ENCODE results near the gene RAB3B. TPM values are rescaled to one million over a fixed set of nuclear protein-coding genes. Genes with fewer than 3 reads are reported as not detected.
A peak's percentile ranks its signal among the peaks of the same experiment; 100 is the strongest.

RAB3B gene
- total RNA-seq: 1 to 10 TPM in 1 of 6 donors, under 1 TPM in 3, not detected in 2; under 0.01 to 1.2 (median 0.12) TPM

GRCh38 chr1:51990478-51990965 lies at the start of gene RAB3B:
RAB3B (minus strand) TSS chr1:51990700; CDS start chr1:51977117, 13,583 bp downstream.
- TF ChIP-seq EP300 (IDR thresholded peaks at IDR 0.05) (no peak), POLR2A (IDR thresholded peaks at IDR 0.05) (no peak), POLR2AphosphoS5 (IDR thresholded peaks at IDR 0.05) (no peak)
- TF ChIP-seq, protein P1, sequence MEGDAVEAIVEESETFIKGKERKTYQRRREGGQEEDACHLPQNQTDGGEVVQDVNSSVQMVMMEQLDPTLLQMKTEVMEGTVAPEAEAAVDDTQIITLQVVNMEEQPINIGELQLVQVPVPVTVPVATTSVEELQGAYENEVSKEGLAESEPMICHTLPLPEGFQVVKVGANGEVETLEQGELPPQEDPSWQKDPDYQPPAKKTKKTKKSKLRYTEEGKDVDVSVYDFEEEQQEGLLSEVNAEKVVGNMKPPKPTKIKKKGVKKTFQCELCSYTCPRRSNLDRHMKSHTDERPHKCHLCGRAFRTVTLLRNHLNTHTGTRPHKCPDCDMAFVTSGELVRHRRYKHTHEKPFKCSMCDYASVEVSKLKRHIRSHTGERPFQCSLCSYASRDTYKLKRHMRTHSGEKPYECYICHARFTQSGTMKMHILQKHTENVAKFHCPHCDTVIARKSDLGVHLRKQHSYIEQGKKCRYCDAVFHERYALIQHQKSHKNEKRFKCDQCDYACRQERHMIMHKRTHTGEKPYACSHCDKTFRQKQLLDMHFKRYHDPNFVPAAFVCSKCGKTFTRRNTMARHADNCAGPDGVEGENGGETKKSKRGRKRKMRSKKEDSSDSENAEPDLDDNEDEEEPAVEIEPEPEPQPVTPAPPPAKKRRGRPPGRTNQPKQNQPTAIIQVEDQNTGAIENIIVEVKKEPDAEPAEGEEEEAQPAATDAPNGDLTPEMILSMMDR (IDR thresholded peaks at IDR 0.05): no peak
- peak; percentile 63 to 95 for DNase-seq
- H3K4me1 ChIP-seq: peaks cover 6 to 8% (median 7%) of the 10 kb centered on the region in 4 donors
- H3K4me3 ChIP-seq: peak within 1 kb of the TSS; percentile 20 to 56 (median 44)
- no peaks in the 10 kb centered on the region for H3K36me3 ChIP-seq
- WGBS, 2 donors: 1 to 3% methylated on average over 3 to 30 of the region's 46 CpGs
- peaks cover 0 to 33% (median 17%) of the 10 kb centered on the region in 4 donors for H3K27me3 ChIP-seq
- peak; percentile 73 to 81 for ATAC-seq (ENCODE audit: low FRiP score in 2 of 2)
- no peaks in the 10 kb centered on the region for H3K9me3 ChIP-seq
- no peak within 1 kb of the TSS for H3K27ac ChIP-seq

DNA sequence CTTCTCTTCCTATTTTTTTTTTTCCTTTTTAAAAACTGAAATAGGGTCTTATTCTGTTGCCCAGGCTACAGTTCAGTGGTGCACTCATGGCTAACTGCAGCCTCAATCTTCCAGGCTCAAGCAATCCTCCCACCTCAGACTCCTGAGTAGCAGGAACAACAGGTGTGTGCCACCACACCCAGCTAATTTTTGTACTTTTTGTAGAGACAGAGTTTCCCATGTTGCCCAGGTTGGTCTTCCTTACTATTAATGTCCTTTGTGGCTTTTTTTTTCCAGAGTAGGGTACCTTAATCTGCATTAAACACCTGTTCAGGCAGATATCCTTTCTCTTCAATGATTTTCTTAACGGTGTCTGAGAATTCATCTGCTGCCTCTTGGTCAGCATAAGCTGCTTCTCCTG lies 47.4 kb upstream of the RAB3B start:
- no peak overlapping the region for H3K4me3 ChIP-seq
- H3K4me1 ChIP-seq: peaks cover 0 to 3% (median 2%) of the 10 kb centered on the region in 4 donors
- no peaks in the 10 kb centered on the region for H3K27me3 ChIP-seq
- H3K27ac ChIP-seq: no peak overlapping the region
- TF ChIP-seq, protein P1 (IDR thresholded peaks at IDR 0.05): no peak
- no peak for ATAC-seq (ENCODE audit: low FRiP score in 2 of 2)
- no peaks in the 10 kb centered on the region for H3K9me3 ChIP-seq
- WGBS, 2 donors: 97 to 100% methylated on average over 1 of the region's 1 CpG
- H3K36me3 ChIP-seq: peaks cover 0 to 41% (median 11%) of the 10 kb centered on the region in 4 donors
- no peak for DNase-seq

DNA sequence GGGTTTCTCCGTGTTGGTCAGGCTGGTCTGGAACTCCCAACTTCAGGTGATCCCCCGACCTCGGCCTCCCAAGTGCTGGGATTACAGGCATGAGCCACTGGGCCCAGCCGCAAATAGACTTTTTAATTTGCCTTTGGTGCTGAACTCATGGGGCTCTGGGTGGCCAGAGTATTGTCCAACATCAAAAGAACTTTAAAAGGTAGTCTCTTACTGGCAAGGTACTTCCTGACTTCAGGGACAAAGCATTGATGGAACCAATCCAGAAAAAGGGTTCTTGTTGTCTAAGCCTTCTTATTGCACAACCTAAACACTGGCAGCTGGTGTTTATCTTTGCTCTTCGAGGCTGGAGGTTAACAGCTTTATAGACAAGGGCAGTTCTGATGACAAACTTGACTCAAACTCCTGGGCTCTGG lies 46.9 kb upstream of the RAB3B start:
- no peaks in the 10 kb centered on the region for H3K27me3 ChIP-seq
- no peak overlapping the region for H3K27ac ChIP-seq
- ATAC-seq (ENCODE audit: low FRiP score in 2 of 2) (no peak), DNase-seq (peak in 1 of 2 donors; percentile 30)
- WGBS, 2 donors: 74 to 81% methylated on average over 4 to 5 of the region's 5 CpGs
- H3K4me3 ChIP-seq: no peak overlapping the region
- peaks cover 4 to 8% (median 6%) of the 10 kb centered on the region in 4 donors for H3K4me1 ChIP-seq
- no peaks in the 10 kb centered on the region for H3K9me3 ChIP-seq
- TF ChIP-seq EP300 (IDR thresholded peaks at IDR 0.05): no peak
- no peak for TF ChIP-seq POLR2A (IDR thresholded peaks at IDR 0.05)
- TF ChIP-seq POLR2AphosphoS5 (IDR thresholded peaks at IDR 0.05): no peak
- TF ChIP-seq, protein P1 (IDR thresholded peaks at IDR 0.05): no peak
- H3K36me3 ChIP-seq: peaks cover 0 to 41% (median 11%) of the 10 kb centered on the region in 4 donors

DNA sequence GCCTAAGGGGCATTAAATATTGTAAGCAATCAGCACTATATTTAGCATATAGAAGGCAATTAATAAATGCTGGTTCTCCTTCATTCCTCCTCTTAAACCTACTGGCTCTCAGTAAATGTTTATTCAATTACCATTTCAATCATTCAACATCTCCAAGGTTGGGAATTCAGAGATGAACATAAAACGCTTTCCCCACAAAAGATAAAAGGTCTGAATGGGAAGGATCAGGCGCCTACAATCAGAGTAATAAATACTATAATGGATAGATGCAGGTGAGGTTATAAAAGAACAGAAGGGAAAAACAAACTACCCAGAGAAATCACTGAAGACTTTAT lies 43.5 kb upstream of the RAB3B start:
- H3K27ac ChIP-seq: peak overlapping the region; percentile 86 to 93 (median 90)

More for the DNA sequence above, 43.5 kb upstream of the RAB3B start:
- peak overlapping the region in 3 of 4 donors; percentile 76 to 80 (median 79) for H3K4me3 ChIP-seq
- peaks cover 0 to 16% (median 0%) of the 10 kb centered on the region in 4 donors for H3K36me3 ChIP-seq
- H3K4me1 ChIP-seq: peaks cover 20 to 29% (median 22%) of the 10 kb centered on the region in 4 donors
- TF ChIP-seq, protein P1 (IDR thresholded peaks at IDR 0.05): no peak
- no peak for TF ChIP-seq POLR2A (IDR thresholded peaks at IDR 0.05)
- TF ChIP-seq POLR2AphosphoS5 (IDR thresholded peaks at IDR 0.05): no peak
- TF ChIP-seq EP300 (IDR thresholded peaks at IDR 0.05): no peak
- ATAC-seq (ENCODE audit: low FRiP score in 2 of 2) (no peak), DNase-seq (no peak)
- no peaks in the 10 kb centered on the region for H3K27me3 ChIP-seq
- H3K9me3 ChIP-seq: no peaks in the 10 kb centered on the region
- 96 to 99% methylated on average over 2 of the region's 2 CpGs for WGBS, 2 donors

Data from upper lobe of left lung (tissue), 6 donors.